SK-N-SH treated with all-trans-retinoic acid at 6 μM for 48 hours (cell line): ENCODE measurements around the gene AGAP3.

Source experiments
- ATAC-seq: fragments of 200-7000 bp; cut with Tn5 transposase; 3 replicates; pipeline ENCODE4 v1.9.1; 2020; ENCODE audit warnings: mild to moderate bottlenecking, moderate library complexity
- ARNTL ChIP-seq: fragments of 450-650 bp; formaldehyde crosslinking; IDR thresholded peaks from 2 replicates; pipeline ENCODE4 v1.5.0; 2020; ENCODE audit warnings: low read depth, mild to moderate bottlenecking, moderate library complexity, borderline replicate concordance
- BACH2 ChIP-seq: fragments of 250-450 bp; sonication (Bioruptor Pico); IDR thresholded peaks from 2 replicates; pipeline ENCODE4 v1.9.0; 2021; ENCODE audit warnings: mild to moderate bottlenecking, borderline replicate concordance
- CSDC2 ChIP-seq: fragments of 250-450 bp; sonication (Bioruptor Pico); IDR thresholded peaks from 2 replicates; pipeline ENCODE4 v1.5.0; 2020; ENCODE audit warnings: mild to moderate bottlenecking, moderate library complexity
- ESRRG ChIP-seq: fragments of 250-450 bp; sonication (Bioruptor Pico); IDR thresholded peaks from 2 replicates; pipeline ENCODE4 v1.6.1; 2021; ENCODE audit warnings: mild to moderate bottlenecking
- GLIS3 ChIP-seq: fragments of 250-450 bp; sonication (Bioruptor Pico); IDR thresholded peaks from 2 replicates; pipeline ENCODE4 v1.5.0; 2020; ENCODE audit warnings: mild to moderate bottlenecking, moderate library complexity
- ISL1 ChIP-seq: fragments of 250-450 bp; sonication (Bioruptor Pico); IDR thresholded peaks from 2 replicates; pipeline ENCODE4 v2.1.2; 2022; ENCODE audit warnings: mild to moderate bottlenecking, moderate library complexity
- OSR1 ChIP-seq: fragments of 250-450 bp; sonication (Bioruptor Pico); IDR thresholded peaks from 2 replicates; pipeline ENCODE4 v1.8.0; 2022; ENCODE audit warnings: moderate library complexity, mild to moderate bottlenecking, inconsistent platforms
- PPARA ChIP-seq: fragments of 250-450 bp; sonication (Bioruptor Pico); IDR thresholded peaks from 2 replicates; pipeline ENCODE4 v1.5.0; 2020; ENCODE audit warnings: mild to moderate bottlenecking, borderline replicate concordance
- RARB ChIP-seq: fragments of 250-450 bp; sonication (Bioruptor Pico); IDR thresholded peaks from 2 replicates; pipeline ENCODE4 v1.8.0; 2021; ENCODE audit warnings: mild to moderate bottlenecking, moderate library complexity
- SNAI2 ChIP-seq: fragments of 250-450 bp; sonication (Bioruptor Pico); IDR thresholded peaks from 2 replicates; pipeline ENCODE4 v1.5.0; 2020; ENCODE audit warnings: mild to moderate bottlenecking, moderate library complexity
- TCF4 ChIP-seq: fragments of 250-450 bp; sonication (Bioruptor Pico); IDR thresholded peaks from 2 replicates; pipeline ENCODE4 v1.8.0; 2021; ENCODE audit warnings: mild to moderate bottlenecking, moderate library complexity, borderline replicate concordance
- ZC3H10 ChIP-seq: fragments of 250-450 bp; sonication (Bioruptor Pico); IDR thresholded peaks from 2 replicates; pipeline ENCODE4 v1.5.1; 2021; ENCODE audit warnings: mild to moderate bottlenecking, moderate library complexity
- ZFP3 ChIP-seq: fragments of 250-450 bp; sonication (Bioruptor Pico); IDR thresholded peaks from 2 replicates; pipeline ENCODE4 v1.5.0; 2020; ENCODE audit warnings: mild to moderate bottlenecking, moderate library complexity
- ZNF565 ChIP-seq: fragments of 450-650 bp; formaldehyde crosslinking; conservative IDR thresholded peaks from 2 replicates; pipeline ENCODE4 v1.5.0; 2020; ENCODE audit warnings: low read depth, mild to moderate bottlenecking, moderate library complexity
- ZNF70 ChIP-seq: fragments of 450-650 bp; formaldehyde crosslinking; IDR thresholded peaks from 2 replicates; pipeline ENCODE4 v1.5.0; 2020; ENCODE audit warnings: mild to moderate bottlenecking, moderate library complexity
- ZNF8 ChIP-seq: fragments of 450-650 bp; formaldehyde crosslinking; IDR thresholded peaks from 2 replicates; pipeline ENCODE4 v1.5.0; 2020; ENCODE audit warnings: mild to moderate bottlenecking, moderate library complexity
- TF ChIP-seq, protein P1 (sequence below): fragments of 250-450 bp; sonication (Bioruptor Pico); IDR thresholded peaks from 2 replicates; pipeline ENCODE4 v1.5.0; 2020; ENCODE audit warnings: mild to moderate bottlenecking, moderate library complexity
- TF ChIP-seq, protein P2 (sequence below): fragments of 250-450 bp; sonication (Bioruptor Pico); IDR thresholded peaks from 2 replicates; pipeline ENCODE4 v1.8.0; 2021; ENCODE audit warnings: low read depth, mild to moderate bottlenecking, moderate library complexity, borderline replicate concordance
- TF ChIP-seq, protein P3 (sequence below): fragments of 250-450 bp; sonication (Bioruptor Pico); IDR thresholded peaks from 2 replicates; pipeline ENCODE4 v1.5.1; 2020; ENCODE audit warnings: low read depth, mild to moderate bottlenecking, moderate library complexity
- TF ChIP-seq, protein P4 (sequence below): fragments of 250-450 bp; sonication (Bioruptor Pico); IDR thresholded peaks from 2 replicates; pipeline ENCODE4 v1.5.1; 2021; ENCODE audit warnings: mild to moderate bottlenecking, moderate library complexity

The AGAP3 gene

DNA sequence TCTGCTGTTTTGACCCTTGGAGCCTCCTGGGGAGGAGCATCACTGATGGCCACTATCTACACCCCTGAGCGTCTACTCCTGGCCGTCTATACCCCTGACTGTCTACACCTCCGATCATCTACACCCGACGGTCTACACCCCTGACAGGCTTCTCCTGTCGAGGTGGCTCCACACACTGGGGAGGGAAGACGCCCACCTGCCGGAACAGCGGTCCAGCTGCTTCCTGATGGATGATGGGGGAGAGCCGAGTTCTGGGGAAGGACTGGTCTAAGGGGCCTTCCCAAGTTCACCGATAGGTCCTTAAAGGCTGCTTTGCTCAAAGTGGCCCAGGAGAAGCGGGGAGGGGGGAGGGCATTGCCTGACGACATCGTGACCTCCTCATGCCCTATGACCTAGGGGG, 41.9 kb downstream of the AGAP3 start:
- no peak for ATAC-seq
- TF ChIP-seq ZNF70 (CRISPR knock-in tag) (no peak), SNAI2 (no peak), ZNF565 (CRISPR knock-in tag) (no peak), ZFP3 (CRISPR knock-in tag) (no peak), CSDC2 (CRISPR knock-in tag) (no peak), OSR1 (CRISPR knock-in tag) (no peak), ZC3H10 (no peak), ISL1 (CRISPR knock-in tag) (no peak), RARB (CRISPR knock-in tag) (no peak), ZNF8 (CRISPR knock-in tag) (no peak), ARNTL (CRISPR knock-in tag) (no peak), TCF4 (CRISPR knock-in tag) (no peak), BACH2 (CRISPR knock-in tag) (no peak)
- TF ChIP-seq, protein P1, sequence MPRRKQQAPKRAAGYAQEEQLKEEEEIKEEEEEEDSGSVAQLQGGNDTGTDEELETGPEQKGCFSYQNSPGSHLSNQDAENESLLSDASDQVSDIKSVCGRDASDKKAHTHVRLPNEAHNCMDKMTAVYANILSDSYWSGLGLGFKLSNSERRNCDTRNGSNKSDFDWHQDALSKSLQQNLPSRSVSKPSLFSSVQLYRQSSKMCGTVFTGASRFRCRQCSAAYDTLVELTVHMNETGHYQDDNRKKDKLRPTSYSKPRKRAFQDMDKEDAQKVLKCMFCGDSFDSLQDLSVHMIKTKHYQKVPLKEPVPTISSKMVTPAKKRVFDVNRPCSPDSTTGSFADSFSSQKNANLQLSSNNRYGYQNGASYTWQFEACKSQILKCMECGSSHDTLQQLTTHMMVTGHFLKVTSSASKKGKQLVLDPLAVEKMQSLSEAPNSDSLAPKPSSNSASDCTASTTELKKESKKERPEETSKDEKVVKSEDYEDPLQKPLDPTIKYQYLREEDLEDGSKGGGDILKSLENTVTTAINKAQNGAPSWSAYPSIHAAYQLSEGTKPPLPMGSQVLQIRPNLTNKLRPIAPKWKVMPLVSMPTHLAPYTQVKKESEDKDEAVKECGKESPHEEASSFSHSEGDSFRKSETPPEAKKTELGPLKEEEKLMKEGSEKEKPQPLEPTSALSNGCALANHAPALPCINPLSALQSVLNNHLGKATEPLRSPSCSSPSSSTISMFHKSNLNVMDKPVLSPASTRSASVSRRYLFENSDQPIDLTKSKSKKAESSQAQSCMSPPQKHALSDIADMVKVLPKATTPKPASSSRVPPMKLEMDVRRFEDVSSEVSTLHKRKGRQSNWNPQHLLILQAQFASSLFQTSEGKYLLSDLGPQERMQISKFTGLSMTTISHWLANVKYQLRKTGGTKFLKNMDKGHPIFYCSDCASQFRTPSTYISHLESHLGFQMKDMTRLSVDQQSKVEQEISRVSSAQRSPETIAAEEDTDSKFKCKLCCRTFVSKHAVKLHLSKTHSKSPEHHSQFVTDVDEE (CRISPR knock-in tag), result no peak
- TF ChIP-seq, protein P2, sequence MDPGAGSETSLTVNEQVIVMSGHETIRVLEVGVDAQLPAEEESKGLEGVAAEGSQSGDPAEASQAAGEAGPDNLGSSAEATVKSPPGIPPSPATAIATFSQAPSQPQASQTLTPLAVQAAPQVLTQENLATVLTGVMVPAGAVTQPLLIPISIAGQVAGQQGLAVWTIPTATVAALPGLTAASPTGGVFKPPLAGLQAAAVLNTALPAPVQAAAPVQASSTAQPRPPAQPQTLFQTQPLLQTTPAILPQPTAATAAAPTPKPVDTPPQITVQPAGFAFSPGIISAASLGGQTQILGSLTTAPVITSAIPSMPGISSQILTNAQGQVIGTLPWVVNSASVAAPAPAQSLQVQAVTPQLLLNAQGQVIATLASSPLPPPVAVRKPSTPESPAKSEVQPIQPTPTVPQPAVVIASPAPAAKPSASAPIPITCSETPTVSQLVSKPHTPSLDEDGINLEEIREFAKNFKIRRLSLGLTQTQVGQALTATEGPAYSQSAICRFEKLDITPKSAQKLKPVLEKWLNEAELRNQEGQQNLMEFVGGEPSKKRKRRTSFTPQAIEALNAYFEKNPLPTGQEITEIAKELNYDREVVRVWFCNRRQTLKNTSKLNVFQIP (CRISPR knock-in tag), result no peak
- TF ChIP-seq, protein P3, sequence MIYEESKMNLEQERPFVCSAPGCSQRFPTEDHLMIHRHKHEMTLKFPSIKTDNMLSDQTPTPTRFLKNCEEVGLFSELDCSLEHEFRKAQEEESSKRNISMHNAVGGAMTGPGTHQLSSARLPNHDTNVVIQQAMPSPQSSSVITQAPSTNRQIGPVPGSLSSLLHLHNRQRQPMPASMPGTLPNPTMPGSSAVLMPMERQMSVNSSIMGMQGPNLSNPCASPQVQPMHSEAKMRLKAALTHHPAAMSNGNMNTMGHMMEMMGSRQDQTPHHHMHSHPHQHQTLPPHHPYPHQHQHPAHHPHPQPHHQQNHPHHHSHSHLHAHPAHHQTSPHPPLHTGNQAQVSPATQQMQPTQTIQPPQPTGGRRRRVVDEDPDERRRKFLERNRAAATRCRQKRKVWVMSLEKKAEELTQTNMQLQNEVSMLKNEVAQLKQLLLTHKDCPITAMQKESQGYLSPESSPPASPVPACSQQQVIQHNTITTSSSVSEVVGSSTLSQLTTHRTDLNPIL, result no peak

DNA sequence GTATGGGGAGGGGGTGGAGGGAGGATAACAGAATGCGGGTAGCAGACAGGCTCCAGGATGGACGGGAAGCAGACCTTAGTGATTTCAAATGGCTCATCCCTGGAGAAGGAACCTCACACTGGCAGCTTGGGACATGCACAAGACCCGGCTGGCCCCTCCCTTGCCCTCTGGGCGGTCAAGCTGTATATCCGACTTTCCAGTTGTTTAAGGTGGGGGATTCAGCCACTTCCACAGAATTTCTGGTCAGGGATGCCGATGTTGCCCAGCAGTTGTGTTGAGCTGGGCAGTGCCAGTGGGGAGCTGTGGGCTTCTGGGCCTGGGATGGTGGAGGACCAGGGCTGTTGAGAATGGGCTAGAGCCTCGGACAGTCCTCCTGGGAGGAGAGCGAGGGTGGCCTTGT, 42.4 kb downstream of the AGAP3 start:
- no peak for ATAC-seq

More for the DNA sequence above, 42.4 kb downstream of the AGAP3 start:
- TF ChIP-seq CSDC2 (CRISPR knock-in tag), result no peak
- no peak for TF ChIP-seq ARNTL (CRISPR knock-in tag)
- TF ChIP-seq, protein P1 (CRISPR knock-in tag), result no peak
- TF ChIP-seq, protein P2 (CRISPR knock-in tag), result no peak
- TF ChIP-seq ESRRG, result no peak
- TF ChIP-seq RARB (CRISPR knock-in tag), result no peak
- no peak for TF ChIP-seq ZNF565 (CRISPR knock-in tag)
- TF ChIP-seq, protein P3, result no peak
- no peak for TF ChIP-seq ZC3H10
- TF ChIP-seq, protein P4, sequence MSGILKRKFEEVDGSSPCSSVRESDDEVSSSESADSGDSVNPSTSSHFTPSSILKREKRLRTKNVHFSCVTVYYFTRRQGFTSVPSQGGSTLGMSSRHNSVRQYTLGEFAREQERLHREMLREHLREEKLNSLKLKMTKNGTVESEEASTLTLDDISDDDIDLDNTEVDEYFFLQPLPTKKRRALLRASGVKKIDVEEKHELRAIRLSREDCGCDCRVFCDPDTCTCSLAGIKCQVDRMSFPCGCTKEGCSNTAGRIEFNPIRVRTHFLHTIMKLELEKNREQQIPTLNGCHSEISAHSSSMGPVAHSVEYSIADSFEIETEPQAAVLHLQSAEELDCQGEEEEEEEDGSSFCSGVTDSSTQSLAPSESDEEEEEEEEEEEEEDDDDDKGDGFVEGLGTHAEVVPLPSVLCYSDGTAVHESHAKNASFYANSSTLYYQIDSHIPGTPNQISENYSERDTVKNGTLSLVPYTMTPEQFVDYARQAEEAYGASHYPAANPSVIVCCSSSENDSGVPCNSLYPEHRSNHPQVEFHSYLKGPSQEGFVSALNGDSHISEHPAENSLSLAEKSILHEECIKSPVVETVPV, result no peak
- no peak for TF ChIP-seq OSR1 (CRISPR knock-in tag)
- no peak for TF ChIP-seq PPARA
- TF ChIP-seq GLIS3 (CRISPR knock-in tag), result no peak
- TF ChIP-seq BACH2 (CRISPR knock-in tag), result no peak
- no peak for TF ChIP-seq ZFP3 (CRISPR knock-in tag)
- TF ChIP-seq ZNF70 (CRISPR knock-in tag), result no peak
- TF ChIP-seq SNAI2, result no peak
